Breast epithelium (tissue), 4 donors: ENCODE data around the gene VWC2L. TPM values are rescaled to one million over a fixed set of nuclear protein-coding genes. Genes with fewer than 3 reads are reported as not detected.

Source experiments
- DNase-seq, 2 donors: peaks; one replicate each; pipeline ENCODE4 v3.0.0-alpha.2; 2019; ENCODE audit warnings: low spot score in 2 of 2
- H3K27ac ChIP-seq, 2 donors: fragments of 200-600 bp; sonication (generic) in 1 of 2; one replicate each; pipeline ENCODE4 v1.5.1; 2016 to 2019; ENCODE audit warnings: mild to moderate bottlenecking in 1 of 2
- H3K27me3 ChIP-seq, 2 donors: fragments of 200-600 bp; sonication (generic) in 1 of 2; one replicate each; pipeline versions ENCODE4 v1.5.1 to v1.6.0; 2017 to 2019; ENCODE audit warnings: control low read depth in 1 of 2, mild to moderate bottlenecking in 1 of 2
- H3K36me3 ChIP-seq: fragments of 200-600 bp; one replicate; pipeline ENCODE4 v1.5.1; 2019
- H3K4me1 ChIP-seq, 2 donors: fragments of 200-600 bp; sonication (generic); one replicate each; pipeline ENCODE4 v1.5.1; 2016 to 2019; ENCODE audit warnings: control low read depth in 1 of 2
- H3K4me3 ChIP-seq, 3 donors: fragments of 200-600 bp; sonication (generic); 1 replicate in 2 of 3; 2 replicates in 1 of 3; pipeline ENCODE4 v1.5.1; 2016 to 2019; ENCODE audit warnings: mild to moderate bottlenecking in 3 of 3, moderate library complexity in 2 of 3
- H3K9me3 ChIP-seq, 2 donors: fragments of 200-600 bp; sonication (generic) in 1 of 2; one replicate each; pipeline ENCODE4 v1.5.1; 2016 to 2019; ENCODE audit warnings: control low read depth in 1 of 2
- POLR2A ChIP-seq: fragments of 450-650 bp; IDR thresholded peaks from one replicate; pipeline ENCODE4 v1.6.1; 2016; ENCODE audit warnings: antibody characterized with exemption, mild to moderate bottlenecking, moderate library complexity
- POLR2AphosphoS5 ChIP-seq, 3 donors: sonication (generic); formaldehyde crosslinking; IDR thresholded peaks; one replicate each; pipeline ENCODE4 v1.6.1; 2017; ENCODE audit warnings: antibody characterized with exemption in 3 of 3
- intact Hi-C: fragments of 100-400 bp; cut with DNase I; formaldehyde crosslinking; loops from one replicate; pipeline ENCODE4 v1.15.1; 2023; ENCODE audit warnings: low total_unique reads
- total RNA-seq, 3 donors: library from RNA; depleted of rRNA; stranded (reverse); fragments of >200 nt; gene quantifications; one replicate each; pipeline ENCODE4 v1.1.0, GENCODE V29; 2016
- TF ChIP-seq, protein P1 (sequence below), 3 donors: fragments of 450-650 bp; IDR thresholded peaks; one replicate each; pipeline ENCODE4 v1.5.1; 2016 to 2017; ENCODE audit warnings: antibody characterized with exemption in 3 of 3, mild to moderate bottlenecking in 3 of 3, moderate library complexity in 3 of 3

Gene VWC2L
- total RNA-seq, 3 donors from 2014 or later = 0.15 TPM; not detected in 2

DNA sequence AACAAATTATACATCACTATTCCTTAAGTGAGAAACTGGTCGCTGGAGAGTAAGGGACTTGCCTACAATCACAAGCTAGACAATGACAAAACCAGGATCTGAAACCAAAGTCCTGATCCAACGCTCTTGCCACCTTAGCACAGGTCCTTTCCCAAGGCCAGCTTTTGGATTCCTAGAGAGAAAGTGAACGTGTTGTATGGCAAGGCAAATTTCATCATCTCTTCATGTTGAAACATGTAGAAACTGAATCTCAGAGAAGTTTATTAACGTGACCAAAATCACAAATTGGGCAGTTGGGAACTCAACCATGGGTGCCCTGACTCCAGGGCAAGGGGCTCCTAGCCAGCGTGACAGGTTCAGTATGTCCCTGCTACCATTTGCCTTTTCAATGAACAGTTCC, 118.2 kb downstream of the VWC2L start:
- DNase-seq = no peak
- no peaks in the 10 kb centered on the region for H3K4me1 ChIP-seq
- no peaks in the 10 kb centered on the region for H3K27me3 ChIP-seq
- no peak overlapping the region for H3K27ac ChIP-seq
- no peaks in the 10 kb centered on the region for H3K36me3 ChIP-seq
- H3K9me3 ChIP-seq = no peaks in the 10 kb centered on the region
- intact Hi-C loops = no loop called here
- TF ChIP-seq POLR2AphosphoS5 (IDR thresholded peaks at IDR 0.05) = no peak
- no peak for TF ChIP-seq POLR2A
- TF ChIP-seq, protein P1, sequence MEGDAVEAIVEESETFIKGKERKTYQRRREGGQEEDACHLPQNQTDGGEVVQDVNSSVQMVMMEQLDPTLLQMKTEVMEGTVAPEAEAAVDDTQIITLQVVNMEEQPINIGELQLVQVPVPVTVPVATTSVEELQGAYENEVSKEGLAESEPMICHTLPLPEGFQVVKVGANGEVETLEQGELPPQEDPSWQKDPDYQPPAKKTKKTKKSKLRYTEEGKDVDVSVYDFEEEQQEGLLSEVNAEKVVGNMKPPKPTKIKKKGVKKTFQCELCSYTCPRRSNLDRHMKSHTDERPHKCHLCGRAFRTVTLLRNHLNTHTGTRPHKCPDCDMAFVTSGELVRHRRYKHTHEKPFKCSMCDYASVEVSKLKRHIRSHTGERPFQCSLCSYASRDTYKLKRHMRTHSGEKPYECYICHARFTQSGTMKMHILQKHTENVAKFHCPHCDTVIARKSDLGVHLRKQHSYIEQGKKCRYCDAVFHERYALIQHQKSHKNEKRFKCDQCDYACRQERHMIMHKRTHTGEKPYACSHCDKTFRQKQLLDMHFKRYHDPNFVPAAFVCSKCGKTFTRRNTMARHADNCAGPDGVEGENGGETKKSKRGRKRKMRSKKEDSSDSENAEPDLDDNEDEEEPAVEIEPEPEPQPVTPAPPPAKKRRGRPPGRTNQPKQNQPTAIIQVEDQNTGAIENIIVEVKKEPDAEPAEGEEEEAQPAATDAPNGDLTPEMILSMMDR (IDR thresholded peaks at IDR 0.05) = no peak
- H3K4me3 ChIP-seq = no peak overlapping the region

DNA sequence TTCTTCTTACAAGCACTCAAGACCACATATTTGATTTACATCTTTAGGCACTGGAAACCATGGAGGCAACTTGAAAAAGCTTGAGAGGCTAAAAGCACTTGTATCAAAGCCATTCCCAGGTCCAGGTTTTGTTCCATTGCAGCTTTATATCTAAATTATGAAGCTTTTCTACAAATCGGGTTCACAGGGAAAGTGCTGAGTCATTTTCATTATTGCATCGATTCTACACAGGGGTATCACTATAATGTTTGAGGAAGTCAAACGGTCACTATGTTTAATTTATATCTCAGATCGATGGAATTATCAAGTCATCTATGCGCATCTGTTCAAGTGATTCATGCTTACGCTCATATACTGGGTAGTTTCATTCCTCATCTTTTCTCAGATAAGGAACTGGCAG, 118.7 kb downstream of the VWC2L start:
- TF ChIP-seq, protein P1 (IDR thresholded peaks at IDR 0.05) = no peak
- TF ChIP-seq POLR2A (no peak), POLR2AphosphoS5 (IDR thresholded peaks at IDR 0.05) (no peak)
- no peak for DNase-seq
- no peaks in the 10 kb centered on the region for H3K4me1 ChIP-seq
- H3K4me3 ChIP-seq = no peak overlapping the region
- H3K9me3 ChIP-seq = no peaks in the 10 kb centered on the region
- H3K27me3 ChIP-seq = no peaks in the 10 kb centered on the region
- intact Hi-C loops = no loop called here
- no peak overlapping the region for H3K27ac ChIP-seq
- no peaks in the 10 kb centered on the region for H3K36me3 ChIP-seq

DNA sequence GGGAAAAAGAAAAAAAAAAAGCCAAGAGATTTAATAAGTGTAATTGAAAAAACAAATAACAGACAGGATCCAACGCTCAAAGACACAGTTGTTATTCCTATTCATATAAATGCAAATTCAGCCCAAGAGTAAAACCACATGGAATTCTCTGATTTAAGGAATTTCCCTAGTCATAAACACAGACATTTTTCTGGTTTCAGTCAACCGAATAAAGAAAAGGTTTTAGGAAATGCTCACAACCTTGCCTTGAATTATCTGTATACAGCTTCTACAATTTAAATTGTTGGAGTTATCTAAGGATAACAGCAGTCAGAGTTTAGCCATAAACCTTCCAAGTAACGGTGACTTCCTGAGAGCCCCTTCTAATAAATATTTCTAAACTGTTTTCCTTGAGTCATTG, 122.7 kb downstream of the VWC2L start:
- Histone ChIP-seq H3K36me3 (no peaks in the 10 kb centered on the region), H3K9me3 (no peaks in the 10 kb centered on the region), H3K27me3 (no peaks in the 10 kb centered on the region), H3K4me3 (no peak overlapping the region), H3K27ac (no peak overlapping the region), H3K4me1 (no peaks in the 10 kb centered on the region)
- TF ChIP-seq POLR2AphosphoS5 (IDR thresholded peaks at IDR 0.05) (no peak), POLR2A (no peak)
- TF ChIP-seq, protein P1 (IDR thresholded peaks at IDR 0.05) = no peak
- intact Hi-C loops = no loop called here
- no peak for DNase-seq

DNA sequence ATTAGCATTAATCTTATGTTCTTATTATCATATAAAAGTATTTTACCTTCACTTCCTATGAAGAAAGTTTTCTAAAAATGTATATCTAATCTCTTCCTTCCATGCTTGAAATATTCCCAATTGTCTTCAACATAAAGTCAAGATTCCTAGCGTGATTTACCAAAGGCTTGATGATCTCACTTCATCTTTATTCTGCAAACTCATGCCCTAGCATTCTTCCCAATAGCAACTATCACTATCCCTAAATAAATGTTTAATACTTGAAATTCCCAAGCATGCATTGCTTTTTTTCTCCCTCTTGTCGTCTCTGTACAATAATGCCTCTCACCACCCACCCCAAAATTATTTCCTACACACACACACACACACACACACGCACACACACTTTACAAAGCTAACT, 125.8 kb downstream of the VWC2L start:
- no peak for TF ChIP-seq POLR2A
- TF ChIP-seq, protein P1 (IDR thresholded peaks at IDR 0.05) = no peak
- TF ChIP-seq POLR2AphosphoS5 (IDR thresholded peaks at IDR 0.05) = no peak

DNA sequence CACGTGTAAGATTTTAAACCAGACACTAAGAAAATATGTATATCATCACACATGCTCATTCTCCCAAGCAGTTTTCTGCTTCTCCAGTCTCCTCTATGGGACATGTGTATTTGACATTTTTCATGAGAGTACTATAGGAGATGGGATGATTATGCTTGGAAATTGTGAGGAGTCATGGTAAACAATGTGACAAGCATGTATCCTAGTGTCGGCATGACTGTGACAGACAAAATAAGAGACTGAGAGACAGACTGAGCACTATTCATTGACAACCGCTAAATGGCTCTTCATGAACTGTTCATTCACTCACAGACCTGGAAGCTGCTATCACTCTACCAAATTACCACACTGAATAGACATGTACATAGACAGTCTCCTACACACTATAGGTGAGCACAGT, 127.1 kb downstream of the VWC2L start:
- H3K9me3 ChIP-seq = no peaks in the 10 kb centered on the region
- no peak overlapping the region for H3K27ac ChIP-seq
- H3K27me3 ChIP-seq = no peaks in the 10 kb centered on the region
- H3K4me1 ChIP-seq = no peaks in the 10 kb centered on the region
- DNase-seq = no peak
- H3K36me3 ChIP-seq = no peaks in the 10 kb centered on the region
- intact Hi-C loops = no loop called here
- H3K4me3 ChIP-seq = no peak overlapping the region
- TF ChIP-seq, protein P1 (IDR thresholded peaks at IDR 0.05) = no peak
- TF ChIP-seq POLR2A (no peak), POLR2AphosphoS5 (IDR thresholded peaks at IDR 0.05) (no peak)

More for the DNA sequence above, 125.8 kb downstream of the VWC2L start:
- no peaks in the 10 kb centered on the region for H3K4me1 ChIP-seq
- intact Hi-C loops = no loop called here
- no peak for DNase-seq
- no peak overlapping the region for H3K4me3 ChIP-seq
- H3K27me3 ChIP-seq = no peaks in the 10 kb centered on the region
- H3K27ac ChIP-seq = no peak overlapping the region
- H3K9me3 ChIP-seq = no peaks in the 10 kb centered on the region
- H3K36me3 ChIP-seq = no peaks in the 10 kb centered on the region
